ENCODE data around the gene ZBTB20.

DNA sequence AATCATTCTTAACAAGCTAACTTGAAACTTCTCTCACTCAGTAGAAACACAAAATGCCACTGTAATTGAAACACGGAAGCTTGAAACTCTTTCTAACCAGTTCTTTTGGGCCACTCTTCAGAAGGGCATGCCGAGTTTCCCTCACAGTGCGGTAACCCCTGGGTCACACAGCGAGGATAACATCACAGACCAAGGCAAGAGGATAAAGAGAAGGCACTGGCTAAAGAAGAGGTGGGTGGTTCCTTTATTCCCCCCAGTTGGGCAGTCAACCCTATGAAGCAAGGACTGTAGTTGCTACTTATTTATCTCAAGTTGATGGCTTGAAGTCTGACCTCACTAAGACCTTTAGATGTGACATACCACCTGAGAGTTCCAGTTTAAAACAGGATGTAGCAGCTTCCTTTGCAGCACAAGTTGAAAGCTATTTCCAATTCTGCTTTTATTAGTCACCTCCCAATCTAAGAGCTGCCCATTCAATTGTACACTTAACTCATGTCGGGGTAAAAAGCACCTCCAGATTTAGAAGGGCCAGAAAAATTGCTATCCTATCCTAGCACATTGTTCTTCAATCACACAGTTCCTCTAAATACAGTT, 580.8 kb downstream of the ZBTB20 start:
- TF ChIP-seq MAX (IDR thresholded peaks at IDR 0.05) (no peak), GABPA (IDR thresholded peaks at IDR 0.05 in 1 of 2, conservative IDR thresholded peaks at IDR 0.05 in 1 of 2) (no peak), RAD21 (IDR thresholded peaks at IDR 0.05) (no peak), NR2F2 (IDR thresholded peaks at IDR 0.05) (no peak), TAF1 (conservative IDR thresholded peaks at IDR 0.05) (no peak), REST (IDR thresholded peaks at IDR 0.05) (no peak), JUND (IDR thresholded peaks at IDR 0.05) (no peak), FOXA1 (IDR thresholded peaks at IDR 0.05) (no peak), HNF4A (conservative IDR thresholded peaks at IDR 0.05) (no peak), SP1 (IDR thresholded peaks at IDR 0.05) (no peak)
- TF ChIP-seq, protein P1, sequence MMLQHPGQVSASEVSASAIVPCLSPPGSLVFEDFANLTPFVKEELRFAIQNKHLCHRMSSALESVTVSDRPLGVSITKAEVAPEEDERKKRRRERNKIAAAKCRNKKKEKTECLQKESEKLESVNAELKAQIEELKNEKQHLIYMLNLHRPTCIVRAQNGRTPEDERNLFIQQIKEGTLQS (IDR thresholded peaks at IDR 0.05), result no peak
- TF ChIP-seq, protein P2, sequence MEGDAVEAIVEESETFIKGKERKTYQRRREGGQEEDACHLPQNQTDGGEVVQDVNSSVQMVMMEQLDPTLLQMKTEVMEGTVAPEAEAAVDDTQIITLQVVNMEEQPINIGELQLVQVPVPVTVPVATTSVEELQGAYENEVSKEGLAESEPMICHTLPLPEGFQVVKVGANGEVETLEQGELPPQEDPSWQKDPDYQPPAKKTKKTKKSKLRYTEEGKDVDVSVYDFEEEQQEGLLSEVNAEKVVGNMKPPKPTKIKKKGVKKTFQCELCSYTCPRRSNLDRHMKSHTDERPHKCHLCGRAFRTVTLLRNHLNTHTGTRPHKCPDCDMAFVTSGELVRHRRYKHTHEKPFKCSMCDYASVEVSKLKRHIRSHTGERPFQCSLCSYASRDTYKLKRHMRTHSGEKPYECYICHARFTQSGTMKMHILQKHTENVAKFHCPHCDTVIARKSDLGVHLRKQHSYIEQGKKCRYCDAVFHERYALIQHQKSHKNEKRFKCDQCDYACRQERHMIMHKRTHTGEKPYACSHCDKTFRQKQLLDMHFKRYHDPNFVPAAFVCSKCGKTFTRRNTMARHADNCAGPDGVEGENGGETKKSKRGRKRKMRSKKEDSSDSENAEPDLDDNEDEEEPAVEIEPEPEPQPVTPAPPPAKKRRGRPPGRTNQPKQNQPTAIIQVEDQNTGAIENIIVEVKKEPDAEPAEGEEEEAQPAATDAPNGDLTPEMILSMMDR (IDR thresholded peaks at IDR 0.05; ENCODE audit: low read depth, low read length, missing input control), result no peak

Data from liver (tissue), 3 donors.